Activated CD8-positive, alpha-beta memory T cell treated with anti-CD3 and anti-CD28 coated beads, Interleukin-2, amount 50 U/mL, for 1 hour (primary cell): ENCODE measurements around the gene OSBPL8.

Experiments used
- DNase-seq: peaks from one replicate; pipeline ENCODE4 v3.0.0-alpha.2; 2020; ENCODE audit errors: extremely low read depth

The OSBPL8 gene

GRCh38 chr12:76470028-76470939 lies 89.3 kb downstream of the OSBPL8 start:
- DNase-seq: no peak

- no peak for DNase-seq
These were observed 94.9 kb downstream of the OSBPL8 start for GRCh38 chr12:76464631-76465166.

GRCh38 chr12:76462668-76463224 lies 96.8 kb downstream of the OSBPL8 start:
- DNase-seq: no peak

- DNase-seq: no peak
These were observed 98.8 kb downstream of the OSBPL8 start for GRCh38 chr12:76460807-76461206.

DNA sequence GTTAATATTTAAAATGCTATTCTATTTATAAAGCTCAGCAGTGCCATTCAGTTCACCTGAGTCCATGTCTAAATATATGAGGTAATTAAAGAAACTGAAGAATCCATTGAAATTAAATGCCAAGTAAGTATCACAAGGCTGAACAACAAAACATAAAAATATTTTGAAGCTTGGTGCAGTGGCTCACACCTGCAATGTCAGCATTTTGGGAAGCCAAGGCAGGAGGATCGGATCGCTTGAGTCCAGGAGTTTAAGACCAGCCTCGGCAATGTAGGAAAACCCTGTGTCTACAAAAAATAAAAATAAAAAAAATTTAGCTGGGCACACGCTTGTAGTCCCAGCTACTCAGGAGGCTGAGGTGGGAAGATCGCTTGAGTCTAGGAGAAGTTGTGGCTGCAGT lies 101.8 kb downstream of the OSBPL8 start:
- DNase-seq: no peak

DNA sequence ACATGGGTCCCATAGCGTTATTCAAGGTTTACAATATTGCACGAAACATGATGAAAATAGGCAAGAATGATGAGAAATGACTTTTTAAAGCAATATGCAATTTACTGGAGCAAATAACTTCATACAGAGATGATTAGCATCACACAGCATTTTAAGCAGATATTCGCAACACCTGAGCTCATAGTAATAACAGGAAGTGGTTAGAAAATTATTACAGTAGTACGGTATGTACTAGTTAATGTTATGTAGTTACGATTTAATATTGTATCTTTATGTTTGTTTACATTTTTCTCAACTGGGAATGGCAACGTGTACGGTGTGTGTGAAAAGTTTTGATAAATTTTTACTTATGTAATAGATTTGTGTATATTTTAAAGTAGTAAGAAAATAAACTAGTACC lies 102.6 kb downstream of the OSBPL8 start:
- DNase-seq: no peak

DNA sequence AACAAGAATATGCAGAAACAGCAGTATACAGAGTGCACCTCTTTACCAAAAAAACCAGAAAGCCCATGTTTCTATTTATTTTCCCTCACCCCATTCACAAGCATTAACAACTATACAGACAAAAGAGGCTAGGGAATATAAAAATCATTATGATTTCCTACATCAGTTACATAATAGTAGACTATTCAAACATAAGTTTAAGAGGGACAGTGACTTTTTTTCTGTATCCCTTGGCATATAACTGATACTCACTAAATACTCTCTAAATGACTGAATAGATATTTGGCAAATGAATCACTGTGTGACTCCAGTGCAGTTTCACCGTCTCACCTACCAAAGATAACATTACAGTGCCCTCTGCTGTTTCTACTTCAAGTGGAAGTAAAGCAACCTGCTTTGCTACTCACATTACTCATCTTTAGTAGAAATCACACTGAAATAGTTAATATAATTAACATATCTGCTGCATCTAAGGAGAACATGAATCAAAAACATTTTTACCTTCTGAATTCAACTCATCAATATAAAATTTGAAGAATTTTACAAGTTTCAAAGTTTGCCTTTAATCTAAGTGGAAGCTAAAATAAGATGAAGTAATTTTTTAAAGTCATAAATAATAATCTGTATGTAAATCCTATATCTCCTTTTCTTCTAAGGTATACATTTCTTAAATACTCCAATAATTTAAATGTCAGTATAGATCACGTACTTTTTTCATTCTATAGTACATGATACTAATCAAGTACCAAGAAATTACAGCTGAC lies 103.8 kb downstream of the OSBPL8 start:
- DNase-seq: no peak

DNA sequence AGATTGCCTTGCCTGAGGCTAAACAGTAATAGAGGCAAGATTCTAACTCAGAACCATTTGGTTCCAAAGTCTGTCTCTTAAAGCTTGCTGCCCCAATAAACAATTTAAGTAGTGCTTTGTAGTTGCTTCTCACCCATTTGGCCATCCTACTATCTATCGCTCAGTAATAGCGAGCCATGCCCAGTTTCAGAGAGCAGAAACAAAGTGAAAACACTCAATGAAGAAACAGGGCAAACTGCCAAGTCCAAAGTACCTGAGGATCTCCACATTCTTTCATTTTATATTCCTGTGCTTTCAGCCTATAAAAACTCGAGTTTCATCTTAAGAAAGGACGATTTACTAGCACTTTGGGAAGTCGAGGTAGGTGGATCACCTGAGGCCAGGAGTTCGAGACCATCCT lies 108.0 kb downstream of the OSBPL8 start:
- DNase-seq: no peak

- no peak for DNase-seq
These were observed 108.9 kb downstream of the OSBPL8 start for GRCh38 chr12:76450690-76451089.

- DNase-seq: no peak
These were observed 109.6 kb downstream of the OSBPL8 start for GRCh38 chr12:76449993-76450392.

GRCh38 chr12:76449583-76449982 lies 110.0 kb downstream of the OSBPL8 start:
- no peak for DNase-seq

GRCh38 chr12:76449016-76449415 lies 110.6 kb downstream of the OSBPL8 start:
- DNase-seq: no peak

DNA sequence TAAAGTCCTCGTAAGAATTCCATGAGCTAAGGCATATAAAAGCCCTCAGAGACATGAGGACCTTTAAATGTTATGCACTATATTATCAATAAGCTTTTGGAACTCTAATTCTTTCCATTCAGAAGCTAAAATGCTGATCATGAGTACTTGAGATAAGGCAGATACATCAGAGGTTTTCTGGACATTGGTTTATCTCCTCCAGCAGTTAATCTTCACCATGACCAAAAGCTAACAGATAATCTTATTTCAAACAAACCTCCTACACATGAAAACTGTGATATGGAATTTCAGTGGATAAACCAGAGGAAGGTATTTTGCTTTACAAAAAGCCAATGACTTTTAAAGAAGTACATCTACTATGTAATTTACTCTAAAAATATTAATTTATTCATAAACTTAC lies 113.5 kb downstream of the OSBPL8 start:
- no peak for DNase-seq

GRCh38 chr12:76445462-76445861 lies 114.1 kb downstream of the OSBPL8 start:
- DNase-seq: no peak

DNA sequence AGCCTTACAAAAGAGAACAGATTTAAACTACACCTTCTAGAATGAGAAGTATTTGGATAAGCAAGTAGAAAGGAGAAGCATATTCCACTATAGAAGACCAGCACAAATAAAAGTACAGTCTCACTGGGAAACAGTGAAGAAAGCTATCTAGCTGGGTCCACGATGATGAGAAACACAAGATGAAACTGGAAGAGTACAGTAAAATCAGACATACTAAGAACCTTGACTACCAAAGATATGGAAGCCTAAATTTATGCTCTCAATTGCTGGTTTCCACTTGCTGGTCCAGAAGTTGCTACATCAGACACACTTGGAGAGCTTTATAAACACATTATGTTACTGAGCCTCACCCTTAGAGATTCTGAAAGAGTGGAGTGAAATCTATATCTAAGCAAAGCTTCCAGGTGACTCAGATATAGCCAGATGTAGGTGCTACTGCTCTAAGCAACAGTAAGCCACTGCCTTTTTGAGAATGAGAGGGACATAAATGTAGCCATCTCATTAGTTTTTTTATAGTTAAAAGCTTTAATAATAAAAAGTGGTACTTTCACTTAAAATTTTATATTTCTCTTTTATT lies 115.1 kb downstream of the OSBPL8 start:
- DNase-seq: no peak

GRCh38 chr12:76441016-76441415 lies 118.6 kb downstream of the OSBPL8 start:
- no peak for DNase-seq

- no peak for DNase-seq
These were observed 126.8 kb downstream of the OSBPL8 start for GRCh38 chr12:76432733-76433132.

- no peak for DNase-seq
These were observed 131.5 kb downstream of the OSBPL8 start for GRCh38 chr12:76428117-76428516.

DNA sequence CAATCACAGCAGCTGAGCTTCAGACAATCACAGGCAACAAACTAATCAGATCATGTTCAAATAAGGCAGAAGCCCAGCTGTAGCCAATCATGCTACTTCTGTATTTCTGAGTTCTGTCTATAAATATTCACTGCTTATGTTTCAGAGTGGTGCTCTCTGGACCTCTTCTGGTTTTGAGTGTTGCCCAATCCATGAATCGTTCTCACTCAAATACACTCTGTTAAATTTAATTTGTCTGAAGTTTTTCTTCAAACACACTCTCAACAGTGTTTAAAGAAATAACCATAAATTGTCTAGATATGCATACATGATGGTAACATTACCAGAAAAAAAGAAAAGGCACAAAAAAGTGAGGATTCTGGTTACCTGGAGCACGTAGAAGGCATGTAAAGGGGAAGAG lies 133.4 kb downstream of the OSBPL8 start:
- no peak for DNase-seq

DNA sequence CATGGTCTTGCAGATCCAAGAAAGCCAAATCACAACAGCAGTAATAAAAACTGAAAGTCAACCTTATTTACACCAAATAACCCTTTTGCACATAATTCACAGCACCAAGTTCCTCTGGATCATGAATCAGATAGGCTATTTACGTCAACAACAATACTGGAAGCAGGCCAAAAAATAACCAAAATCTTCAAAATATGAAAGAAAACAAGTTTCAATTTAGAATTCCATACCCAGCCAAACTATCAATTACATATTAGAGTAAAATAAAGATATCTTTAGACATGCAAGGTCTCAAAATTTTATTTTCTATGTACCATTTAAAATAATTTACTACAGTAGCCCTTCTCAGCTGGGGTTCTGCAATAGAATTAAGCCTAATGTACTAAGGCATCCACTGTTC lies 134.6 kb downstream of the OSBPL8 start:
- DNase-seq: no peak

- no peak for DNase-seq
These were observed 136.8 kb downstream of the OSBPL8 start for GRCh38 chr12:76422543-76423438.
